SK-N-SH (cell line): ENCODE results near the gene KCTD20. TPM values are rescaled to one million over a fixed set of nuclear protein-coding genes. Genes with fewer than 3 reads are reported as not detected.
A peak's percentile ranks its signal among the peaks of the same experiment; 100 is the strongest.

Source experiments
- CTCF ChIA-PET: fragments of 300-600, 350-600 bp; formaldehyde crosslinking; extraction: SDS; loops from one replicate; lab custom pipeline; 2021; lab: Yijun Ruan, JAX
- POLR2A ChIA-PET: fragments of 350-600 bp; sonication (Branson Sonifier 250); formaldehyde crosslinking; extraction: SDS; loops from one replicate; lab custom pipeline; 2020; ENCODE audit warnings: antibody characterized with exemption, inconsistent platforms; lab: Yijun Ruan, JAX
- DNase-seq: peaks from one replicate; pipeline ENCODE4 v3.0.0; 2012
- H2AFZ ChIP-seq: fragments of 200-600 bp; sonication (generic); 2 replicates; pipeline ENCODE4 v1.8.1; 2016; ENCODE audit warnings: antibody characterized with exemption, mild to moderate bottlenecking, low read depth
- H3F3A ChIP-seq: fragments of 200-600 bp; sonication (generic); replicated peaks from 2 replicates; pipeline ENCODE3; 2016; ENCODE audit warnings: antibody characterized with exemption, mild to moderate bottlenecking; ENCODE audit not compliant: insufficient read depth
- H3K27ac ChIP-seq, 2 experiments: fragments of 200-500 bp in 1 of 2; fragments of 200-600 bp in 1 of 2; sonication (Bioruptor generic) in 1 of 2; sonication (generic), shearing (Covaris generic) in 1 of 2; 2 replicates each; pipeline versions ENCODE4 v1.5.1 to v1.6.1; 2014 to 2016; ENCODE audit warnings: low read depth in 2 of 2, inconsistent platforms in 1 of 2, low read length in 1 of 2, mild to moderate bottlenecking in 1 of 2, mixed read lengths in 1 of 2
- H3K27me3 ChIP-seq: fragments of 200-600 bp; sonication (generic), shearing (Covaris generic); 2 replicates; pipeline ENCODE4 v1.6.1; 2016; ENCODE audit warnings: mixed run types; ENCODE audit not compliant: insufficient read depth
- H3K36me3 ChIP-seq, 2 experiments: fragments of 200-500 bp in 1 of 2; fragments of 200-600 bp in 1 of 2; sonication (Bioruptor generic) in 1 of 2; sonication (generic) in 1 of 2; replicated peaks in 1 of 2; 2 replicates each; pipeline versions ENCODE3 to v1.5.1; 2014 to 2016; ENCODE audit warnings: low read length in 1 of 2, mild to moderate bottlenecking in 1 of 2; ENCODE audit not compliant: insufficient read depth in 2 of 2, control insufficient read depth in 1 of 2
- H3K4me1 ChIP-seq, 2 experiments: fragments of 200-500 bp in 1 of 2; fragments of 200-600 bp in 1 of 2; sonication (Bioruptor generic) in 1 of 2; sonication (generic), shearing (Covaris generic) in 1 of 2; 2 replicates each; pipeline versions ENCODE4 v1.5.1 to v1.6.1; 2014 to 2016; ENCODE audit warnings: low read depth in 1 of 2, low read length in 1 of 2, mixed run types in 1 of 2; ENCODE audit not compliant: insufficient read depth in 2 of 2, control insufficient read depth in 1 of 2
- H3K4me2 ChIP-seq: fragments of 200-600 bp; sonication (generic), shearing (Covaris generic); 2 replicates; pipeline ENCODE4 v1.6.1; 2017; ENCODE audit warnings: mixed run types
- H3K4me3 ChIP-seq, 2 experiments: fragments of 200-500 bp in 1 of 2; fragments of 200-600 bp in 1 of 2; sonication (Bioruptor generic) in 1 of 2; sonication (generic), shearing (Covaris generic) in 1 of 2; 2 replicates each; pipeline versions ENCODE4 v1.5.1 to v1.8.1; 2014 to 2016; ENCODE audit warnings: low read depth in 2 of 2, inconsistent platforms in 1 of 2, low read length in 1 of 2, mild to moderate bottlenecking in 1 of 2, mixed read lengths in 1 of 2, moderate library complexity in 1 of 2
- H3K79me2 ChIP-seq: fragments of 200-600 bp; sonication (generic); 2 replicates; pipeline ENCODE4 v1.8.1; 2017; ENCODE audit warnings: mild to moderate bottlenecking; ENCODE audit not compliant: insufficient read depth
- H3K9ac ChIP-seq: fragments of 200-600 bp; sonication (generic); 2 replicates; pipeline ENCODE4 v1.6.1; 2017; ENCODE audit warnings: mixed run types
- H3K9me2 ChIP-seq: fragments of 200-600 bp; sonication (generic); 2 replicates; pipeline ENCODE4 v1.6.1; 2017; ENCODE audit warnings: mixed run types
- H3K9me3 ChIP-seq: fragments of 200-600 bp; sonication (generic); 2 replicates; pipeline ENCODE4 v1.6.1; 2017; ENCODE audit warnings: mixed run types, mild to moderate bottlenecking, moderate library complexity
- H4K20me1 ChIP-seq: fragments of 200-600 bp; sonication (generic); 2 replicates; pipeline ENCODE4 v1.6.1; 2017; ENCODE audit warnings: mild to moderate bottlenecking, mixed run types; ENCODE audit not compliant: insufficient read depth
- CHD2 ChIP-seq: fragments of 150-350 bp; IDR thresholded peaks from 2 replicates; pipeline ENCODE4 v1.6.1; 2018; ENCODE audit warnings: low read length; ENCODE audit not compliant: partially characterized antibody
- CTCF ChIP-seq: fragments of 200-600 bp; sonication (generic); IDR thresholded peaks from 2 replicates; pipeline ENCODE4 v1.6.1; 2017; ENCODE audit warnings: antibody characterized with exemption, mild to moderate bottlenecking, moderate library complexity
- FOXJ3 ChIP-seq: sonication (generic); formaldehyde crosslinking; IDR thresholded peaks from 2 replicates; pipeline ENCODE4 v1.5.1; 2020; ENCODE audit warnings: mild to moderate bottlenecking, missing genetic modification reagents
- FOXM1 ChIP-seq: IDR thresholded peaks from 2 replicates; pipeline ENCODE4 v1.4.0; 2012; ENCODE audit warnings: low read depth, mild to moderate bottlenecking
- IRF3 ChIP-seq: fragments of 150-350 bp; IDR thresholded peaks from 2 replicates; pipeline ENCODE4 v1.6.1; 2016; ENCODE audit warnings: mild to moderate bottlenecking, low read depth, low read length
- NRF1 ChIP-seq: IDR thresholded peaks from 2 replicates; pipeline ENCODE4 v1.6.1; 2012; ENCODE audit warnings: low read depth, mild to moderate bottlenecking, low read length
- RXRA ChIP-seq: IDR thresholded peaks from 2 replicates; pipeline ENCODE4 v1.4.0; 2012; ENCODE audit warnings: low read depth, mild to moderate bottlenecking, borderline replicate concordance
- TAF1 ChIP-seq: IDR thresholded peaks from 2 replicates; pipeline ENCODE4 v1.6.1; 2012; ENCODE audit warnings: low read depth, mild to moderate bottlenecking, low read length, moderate library complexity, borderline replicate concordance
- WGBS: methylation state at CpG from one replicate; pipeline ENCODE4 v1.1.6; 2017; ENCODE audit warnings: low lambda C conversion rate; 5-methylcytosine and 5-hydroxymethylcytosine counted together
- polyA plus RNA-seq, 3 experiments: library from polyadenylated mRNA; depleted of rRNA; stranded (reverse); fragments of >200 nt; gene quantifications; 2 replicates each; pipeline ENCODE4 v1.2.3, GENCODE V29; 2012
- TF ChIP-seq, protein P1 (sequence below): fragments of 150-350 bp; IDR thresholded peaks from 2 replicates; pipeline ENCODE4 v1.6.1; 2017; ENCODE audit warnings: antibody characterized with exemption, low read length, low read depth, borderline replicate concordance

The KCTD20 gene
- polyA plus RNA-seq, 1 of the 3 experiments (the other 2 are of a cell fraction), result 29.0 TPM

- Histone ChIP-seq H3K9me2 (no peaks in the 10 kb centered on the region), H3K4me2 (no peak overlapping the region), H2AFZ (no peak overlapping the region), H3K27ac (no peak overlapping the region), H4K20me1 (no peaks in the 10 kb centered on the region), H3K36me3 (no peaks in the 10 kb centered on the region), H3K4me1 (peaks cover 0 to 9% of the 10 kb centered on the region in 2 experiments; a peak in 1 of 4 replicates), H3K9me3 (no peaks in the 10 kb centered on the region), H3K9ac (no peak overlapping the region), H3K79me2 (no peaks in the 10 kb centered on the region), H3K4me3 (no peak overlapping the region), H3K27me3 (no peaks in the 10 kb centered on the region), H3F3A (peaks cover 8% of the 10 kb centered on the region)
- ChIA-PET POLR2A (no interaction called here), CTCF (interaction anchor here (1.4 to 1.6 kb wide), 2 partner anchors 17 to 332 kb away, joined by 3 read pairs; no protein-coding TSS in a partner anchor)
- TF ChIP-seq CTCF, result no peak
- no peak for TF ChIP-seq CHD2
- TF ChIP-seq NRF1, result no peak
- TF ChIP-seq TAF1, result no peak
- no peak for TF ChIP-seq FOXJ3 (CRISPR knock-in tag)
- TF ChIP-seq IRF3, result no peak
- no peak for TF ChIP-seq RXRA
- TF ChIP-seq, protein P1, sequence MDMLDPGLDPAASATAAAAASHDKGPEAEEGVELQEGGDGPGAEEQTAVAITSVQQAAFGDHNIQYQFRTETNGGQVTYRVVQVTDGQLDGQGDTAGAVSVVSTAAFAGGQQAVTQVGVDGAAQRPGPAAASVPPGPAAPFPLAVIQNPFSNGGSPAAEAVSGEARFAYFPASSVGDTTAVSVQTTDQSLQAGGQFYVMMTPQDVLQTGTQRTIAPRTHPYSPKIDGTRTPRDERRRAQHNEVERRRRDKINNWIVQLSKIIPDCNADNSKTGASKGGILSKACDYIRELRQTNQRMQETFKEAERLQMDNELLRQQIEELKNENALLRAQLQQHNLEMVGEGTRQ, result no peak
- WGBS, result 100% methylated on average over 3 of the region's 3 CpGs
- DNase-seq, result no peak
Observed at GRCh38 chr6:36426622-36427021, 16.2 kb upstream of the KCTD20 start.

DNA sequence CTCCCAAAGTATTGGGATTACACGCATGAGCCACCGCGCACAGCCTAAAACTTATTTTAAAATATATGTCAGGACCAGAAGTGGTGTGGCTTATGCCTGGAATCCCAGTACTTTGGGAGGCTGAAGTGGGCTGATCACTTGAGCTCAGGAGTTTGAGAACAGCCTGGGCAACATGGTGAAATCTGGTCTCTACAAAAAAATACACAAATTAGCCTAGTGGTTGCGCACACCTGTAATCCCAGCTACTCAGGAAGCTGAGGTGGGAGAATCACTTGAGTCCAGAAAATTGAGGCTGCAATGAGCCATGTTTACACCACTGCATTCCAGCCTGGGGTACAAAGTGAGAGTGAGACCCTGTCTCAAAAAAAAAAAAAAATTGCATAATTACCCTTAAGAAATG lies 13.9 kb upstream of the KCTD20 start:
- no peaks in the 10 kb centered on the region for H4K20me1 ChIP-seq
- TF ChIP-seq FOXM1 (no peak), CTCF (peak; percentile 46)
- no peak overlapping the region for H3K27ac ChIP-seq
- 85% methylated on average over 4 of the region's 4 CpGs for WGBS
- no peak overlapping the region for H2AFZ ChIP-seq
- H3K36me3 ChIP-seq, result no peaks in the 10 kb centered on the region
- H3K4me1 ChIP-seq, result peaks cover 0 to 4% of the 10 kb centered on the region in 2 experiments; a peak in 1 of 4 replicates
- ChIA-PET POLR2A (interaction anchor here (0.6 to 1.4 kb wide), 2 partner anchors 12 to 150 kb away, joined by 3 read pairs; no protein-coding TSS in a partner anchor), CTCF (interaction anchor here (1.0 to 1.8 kb wide), 4 partner anchors 9 to 330 kb away, joined by 3 to 6 read pairs (median 4); no protein-coding TSS in a partner anchor)
- no peak overlapping the region for H3K4me2 ChIP-seq
- no peak overlapping the region for H3K9ac ChIP-seq
- no peak for DNase-seq
- no peaks in the 10 kb centered on the region for H3K9me2 ChIP-seq
- peaks cover 18% of the 10 kb centered on the region for H3F3A ChIP-seq
- no peak overlapping the region for H3K4me3 ChIP-seq
- H3K27me3 ChIP-seq, result no peaks in the 10 kb centered on the region
- no peaks in the 10 kb centered on the region for H3K79me2 ChIP-seq
- no peaks in the 10 kb centered on the region for H3K9me3 ChIP-seq
